WERI-Rb-1 (cell line): ENCODE results near the gene ARHGEF37.

Experiments
- DNase-seq: peaks from one replicate; pipeline ENCODE4 v3.0.0-alpha.2; 2020
- H3K27ac ChIP-seq: fragments of 250-450 bp; sonication (Bioruptor Pico); 2 replicates; pipeline ENCODE4 v1.5.1; 2020; ENCODE audit warnings: mild to moderate bottlenecking, moderate library complexity
- H3K27me3 ChIP-seq: fragments of 250-450 bp; sonication (Bioruptor Pico); 2 replicates; pipeline ENCODE4 v1.5.1; 2021; ENCODE audit warnings: mild to moderate bottlenecking, low read depth, moderate library complexity; ENCODE audit not compliant: insufficient read depth, severe bottlenecking
- H3K36me3 ChIP-seq: fragments of 250-450 bp; sonication (Bioruptor Pico); 2 replicates; pipeline ENCODE4 v1.5.1; 2020; ENCODE audit warnings: mild to moderate bottlenecking, moderate library complexity
- H3K4me3 ChIP-seq: 2 replicates; pipeline ENCODE4 v1.5.1; 2011; ENCODE audit warnings: low read depth, mild to moderate bottlenecking, control low read depth, low read length
- H3K9me3 ChIP-seq: fragments of 250-450 bp; sonication (Bioruptor Pico); 2 replicates; pipeline ENCODE4 v1.5.1; 2021; ENCODE audit warnings: mild to moderate bottlenecking, moderate library complexity; ENCODE audit not compliant: severe bottlenecking
- CTCF ChIP-seq: IDR thresholded peaks from 2 replicates; pipeline ENCODE4 v1.5.1; 2011; ENCODE audit warnings: low read depth, mild to moderate bottlenecking, control low read depth, inconsistent platforms, low read length

Gene ARHGEF37

GRCh38 chr5:149630337-149630736 lies 49.0 kb downstream of the ARHGEF37 start:
- H3K27me3 ChIP-seq = no peaks in the 10 kb centered on the region
- no peak for TF ChIP-seq CTCF
- H3K36me3 ChIP-seq = no peaks in the 10 kb centered on the region
- no peak for DNase-seq
- no peaks in the 10 kb centered on the region for H3K9me3 ChIP-seq
- no peak overlapping the region for H3K4me3 ChIP-seq
- no peak overlapping the region for H3K27ac ChIP-seq

- no peak for DNase-seq
- no peaks in the 10 kb centered on the region for H3K27me3 ChIP-seq
- H3K4me3 ChIP-seq = no peak overlapping the region
- no peak overlapping the region for H3K27ac ChIP-seq
- no peaks in the 10 kb centered on the region for H3K36me3 ChIP-seq
- no peaks in the 10 kb centered on the region for H3K9me3 ChIP-seq
- no peak for TF ChIP-seq CTCF
These were observed 50.2 kb downstream of the ARHGEF37 start for GRCh38 chr5:149631506-149631905.

GRCh38 chr5:149632311-149633251 lies 51.3 kb downstream of the ARHGEF37 start:
- no peak for TF ChIP-seq CTCF
- Histone ChIP-seq H3K9me3 (no peaks in the 10 kb centered on the region), H3K4me3 (no peak overlapping the region), H3K27ac (no peak overlapping the region), H3K27me3 (no peaks in the 10 kb centered on the region), H3K36me3 (no peaks in the 10 kb centered on the region)
- no peak for DNase-seq

GRCh38 chr5:149633476-149634350 lies 52.4 kb downstream of the ARHGEF37 start:
- no peak for TF ChIP-seq CTCF
- Histone ChIP-seq H3K27ac (no peak overlapping the region), H3K36me3 (no peaks in the 10 kb centered on the region), H3K27me3 (no peaks in the 10 kb centered on the region), H3K9me3 (no peaks in the 10 kb centered on the region), H3K4me3 (no peak overlapping the region)
- no peak for DNase-seq

- DNase-seq = no peak
These were observed 54.1 kb downstream of the ARHGEF37 start for GRCh38 chr5:149635394-149635793.

More at GRCh38 chr5:149635394-149635793, 54.1 kb downstream of the ARHGEF37 start:
- Histone ChIP-seq H3K4me3 (no peak overlapping the region), H3K27me3 (no peaks in the 10 kb centered on the region), H3K36me3 (no peaks in the 10 kb centered on the region), H3K9me3 (no peaks in the 10 kb centered on the region), H3K27ac (no peak overlapping the region)
- TF ChIP-seq CTCF = no peak
